Kidney epithelial cell (primary cell): ENCODE results near the gene OR52E8. TPM values are rescaled to one million over a fixed set of nuclear protein-coding genes. Genes with fewer than 3 reads are reported as not detected.

ENCODE experiments used
- DNase-seq: peaks from one replicate; pipeline ENCODE4 v3.0.0-alpha.2; 2010; ENCODE audit warnings: low read depth
- H3K27me3 ChIP-seq: 2 replicates; pipeline ENCODE4 v1.6.0; 2011; ENCODE audit warnings: low read length; ENCODE audit not compliant: control insufficient read depth, insufficient read depth
- H3K36me3 ChIP-seq: 2 replicates; pipeline ENCODE4 v1.5.1; 2011; ENCODE audit warnings: low read length; ENCODE audit not compliant: control insufficient read depth, insufficient read depth
- H3K4me3 ChIP-seq: 2 replicates; pipeline ENCODE4 v1.5.1; 2011; ENCODE audit warnings: low read depth, mild to moderate bottlenecking, control low read depth, low read length
- total RNA-seq: library from RNA; depleted of rRNA; stranded (reverse); fragments of >200 nt; gene quantifications from 2 replicates; pipeline ENCODE4 v1.2.3, GENCODE V29; 2015
- TF ChIP-seq, protein P1 (sequence below): IDR thresholded peaks from 2 replicates; pipeline ENCODE4 v1.5.1; 2011; ENCODE audit warnings: mild to moderate bottlenecking, moderate library complexity, low read length, control low read depth, inconsistent platforms; ENCODE audit not compliant: insufficient read depth, poor library complexity, severe bottlenecking

OR52E8 gene
- total RNA-seq, 1 donor from 2014 or later: not detected

- H3K36me3 ChIP-seq: no peaks in the 10 kb centered on the region
- TF ChIP-seq, protein P1, sequence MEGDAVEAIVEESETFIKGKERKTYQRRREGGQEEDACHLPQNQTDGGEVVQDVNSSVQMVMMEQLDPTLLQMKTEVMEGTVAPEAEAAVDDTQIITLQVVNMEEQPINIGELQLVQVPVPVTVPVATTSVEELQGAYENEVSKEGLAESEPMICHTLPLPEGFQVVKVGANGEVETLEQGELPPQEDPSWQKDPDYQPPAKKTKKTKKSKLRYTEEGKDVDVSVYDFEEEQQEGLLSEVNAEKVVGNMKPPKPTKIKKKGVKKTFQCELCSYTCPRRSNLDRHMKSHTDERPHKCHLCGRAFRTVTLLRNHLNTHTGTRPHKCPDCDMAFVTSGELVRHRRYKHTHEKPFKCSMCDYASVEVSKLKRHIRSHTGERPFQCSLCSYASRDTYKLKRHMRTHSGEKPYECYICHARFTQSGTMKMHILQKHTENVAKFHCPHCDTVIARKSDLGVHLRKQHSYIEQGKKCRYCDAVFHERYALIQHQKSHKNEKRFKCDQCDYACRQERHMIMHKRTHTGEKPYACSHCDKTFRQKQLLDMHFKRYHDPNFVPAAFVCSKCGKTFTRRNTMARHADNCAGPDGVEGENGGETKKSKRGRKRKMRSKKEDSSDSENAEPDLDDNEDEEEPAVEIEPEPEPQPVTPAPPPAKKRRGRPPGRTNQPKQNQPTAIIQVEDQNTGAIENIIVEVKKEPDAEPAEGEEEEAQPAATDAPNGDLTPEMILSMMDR: no peak
- no peak for DNase-seq
Observed at GRCh38 chr11:5846701-5847100, 10.8 kb downstream of the OR52E8 start.

GRCh38 chr11:5841797-5842196, 15.7 kb downstream of the OR52E8 start, which contains the start of gene OR52E6:
TSS of gene OR52E6 (minus strand) at chr11:5841897. CDS start at chr11:5841897, 0 bp downstream.
- TF ChIP-seq, protein P1: no peak
- H3K4me3 ChIP-seq: no peak within 1 kb of the TSS
- no peaks in the 10 kb centered on the region for H3K27me3 ChIP-seq
- DNase-seq: no peak
- no peaks in the 10 kb centered on the region for H3K36me3 ChIP-seq

More at GRCh38 chr11:5846701-5847100, 10.8 kb downstream of the OR52E8 start:
- Histone ChIP-seq H3K4me3 (no peak overlapping the region), H3K27me3 (no peaks in the 10 kb centered on the region)

- Histone ChIP-seq H3K4me3 (no peak overlapping the region), H3K36me3 (no peaks in the 10 kb centered on the region), H3K27me3 (no peaks in the 10 kb centered on the region)
- TF ChIP-seq, protein P1: no peak
- no peak for DNase-seq
Observed at GRCh38 chr11:5837695-5838094, 19.8 kb downstream of the OR52E8 start.

GRCh38 chr11:5833446-5833845, 24.0 kb downstream of the OR52E8 start:
- no peak for DNase-seq
- H3K4me3 ChIP-seq: no peak overlapping the region
- H3K27me3 ChIP-seq: no peaks in the 10 kb centered on the region
- no peaks in the 10 kb centered on the region for H3K36me3 ChIP-seq
- TF ChIP-seq, protein P1: no peak

- Histone ChIP-seq H3K27me3 (no peaks in the 10 kb centered on the region), H3K36me3 (no peaks in the 10 kb centered on the region), H3K4me3 (no peak overlapping the region)
- TF ChIP-seq, protein P1: no peak
- no peak for DNase-seq
Observed at GRCh38 chr11:5831196-5831829, 26.2 kb downstream of the OR52E8 start.
